ENCODE measurements around the gene NCKAP5.

Gene NCKAP5

GRCh38 chr2:132627536-132627935, 940.7 kb downstream of the NCKAP5 start:
- peak; percentile 27 for DNase-seq (ENCODE audit: low spot score)

GRCh38 chr2:132623096-132623839, 945.0 kb downstream of the NCKAP5 start:
- DNase-seq (ENCODE audit: low spot score): peak; percentile 87
